Adipocyte (in vitro differentiated cells): Measurements from ENCODE around the gene PCDH19.

Experiments used
- DNase-seq: peaks from one replicate; pipeline ENCODE4 v3.0.0-alpha.2; 2015; ENCODE audit warnings: low read depth
- H3K27me3 ChIP-seq: replicated peaks from 2 replicates; pipeline ENCODE4 v1.7.0; 2013; ENCODE audit warnings: mild to moderate bottlenecking, low read length, moderate library complexity; ENCODE audit not compliant: control insufficient read depth, insufficient read depth
- H3K36me3 ChIP-seq: 2 replicates; pipeline ENCODE4 v1.7.0; 2013; ENCODE audit warnings: low read length, mild to moderate bottlenecking, moderate library complexity; ENCODE audit not compliant: control insufficient read depth, insufficient read depth, severe bottlenecking
- H3K4me1 ChIP-seq: 2 replicates; pipeline ENCODE4 v1.7.0; 2013; ENCODE audit warnings: mild to moderate bottlenecking, low read length, moderate library complexity; ENCODE audit not compliant: control insufficient read depth, insufficient read depth
- H3K4me3 ChIP-seq: 2 replicates; pipeline ENCODE4 v1.7.0; 2013; ENCODE audit warnings: mild to moderate bottlenecking, low read length, moderate library complexity
- H3K9ac ChIP-seq: 2 replicates; pipeline ENCODE4 v1.7.0; 2013; ENCODE audit warnings: mild to moderate bottlenecking, low read length, moderate library complexity
- H3K9me3 ChIP-seq: 2 replicates; pipeline ENCODE4 v1.7.0; 2013; ENCODE audit warnings: mild to moderate bottlenecking, low read length, moderate library complexity; ENCODE audit not compliant: control insufficient read depth

PCDH19 gene

DNA sequence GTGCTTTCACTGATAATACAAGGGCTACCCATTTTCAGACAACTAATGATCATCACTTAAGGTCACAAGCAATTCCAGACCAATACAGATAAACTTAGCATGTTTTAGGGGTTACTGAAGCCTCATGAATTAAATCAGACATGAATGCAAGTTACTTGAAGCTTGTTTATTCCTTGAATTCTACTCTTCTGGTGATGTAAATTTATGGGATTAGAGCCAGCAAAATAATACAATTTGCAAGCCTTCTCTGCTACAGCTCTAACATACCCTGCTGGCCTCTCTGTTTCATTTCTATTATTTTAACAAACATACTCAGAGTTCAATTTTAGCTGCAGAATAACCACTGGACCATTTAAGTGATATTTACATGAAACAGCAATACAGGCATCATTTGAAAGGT is 60.7 kb downstream of the PCDH19 start:
- no peak for DNase-seq
- H3K9ac ChIP-seq, result no peak overlapping the region

DNA sequence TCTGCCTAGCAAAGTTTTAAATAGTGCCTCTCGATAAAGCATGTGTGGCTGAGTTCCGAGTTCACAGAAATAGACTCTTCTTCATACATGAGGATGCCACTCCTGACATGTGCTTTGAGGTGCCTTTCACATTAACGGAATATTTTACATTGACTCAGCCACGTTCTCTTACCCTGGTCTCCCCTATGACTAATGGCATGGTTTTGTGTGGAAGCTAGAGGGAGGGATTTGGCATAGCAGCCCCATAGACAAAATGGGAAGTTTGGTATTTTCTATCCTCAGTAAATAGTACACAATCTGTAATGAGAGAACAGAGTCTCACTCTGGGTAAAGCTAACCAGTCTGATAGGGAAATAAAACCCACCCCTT is 68.9 kb downstream of the PCDH19 start:
- no peak for DNase-seq
- no peaks in the 10 kb centered on the region for H3K9me3 ChIP-seq
- H3K36me3 ChIP-seq, result no peaks in the 10 kb centered on the region
- no peak overlapping the region for H3K4me3 ChIP-seq
- no peaks in the 10 kb centered on the region for H3K4me1 ChIP-seq
- H3K27me3 ChIP-seq, result peaks cover 27% of the 10 kb centered on the region
- no peak overlapping the region for H3K9ac ChIP-seq

More for the DNA sequence above, 60.7 kb downstream of the PCDH19 start:
- H3K36me3 ChIP-seq, result no peaks in the 10 kb centered on the region
- H3K27me3 ChIP-seq, result peaks cover 44% of the 10 kb centered on the region
- peaks cover 8% of the 10 kb centered on the region for H3K9me3 ChIP-seq
- no peaks in the 10 kb centered on the region for H3K4me1 ChIP-seq
- no peak overlapping the region for H3K4me3 ChIP-seq

GRCh38 chrX:100340491-100341141 is 69.5 kb downstream of the PCDH19 start:
- Histone ChIP-seq H3K4me1 (no peaks in the 10 kb centered on the region), H3K27me3 (peaks cover 27% of the 10 kb centered on the region), H3K9ac (no peak overlapping the region), H3K4me3 (no peak overlapping the region), H3K9me3 (no peaks in the 10 kb centered on the region), H3K36me3 (no peaks in the 10 kb centered on the region)
- DNase-seq, result no peak

DNA sequence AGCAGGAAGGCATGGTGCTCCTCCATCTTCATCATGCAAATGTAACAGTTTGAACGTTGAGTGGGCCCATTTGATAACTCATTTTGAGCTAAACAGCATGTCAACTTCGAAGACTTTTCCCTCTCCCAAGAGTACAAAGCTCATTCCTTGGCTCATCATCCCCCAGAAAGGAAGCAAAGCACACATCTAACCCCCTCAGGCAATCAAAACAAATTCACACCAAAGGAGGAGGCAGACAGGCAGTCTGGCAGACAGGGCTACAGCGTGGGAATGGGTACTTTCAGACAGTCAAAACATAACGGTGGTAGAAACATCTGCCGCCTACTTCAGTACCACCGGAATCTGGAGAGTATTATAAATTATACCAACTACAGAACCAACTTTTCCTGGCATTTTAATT is 81.7 kb downstream of the PCDH19 start:
- Histone ChIP-seq H3K4me3 (no peak overlapping the region), H3K9ac (no peak overlapping the region), H3K27me3 (peaks cover 30% of the 10 kb centered on the region), H3K36me3 (no peaks in the 10 kb centered on the region), H3K9me3 (peaks cover 4% of the 10 kb centered on the region), H3K4me1 (no peaks in the 10 kb centered on the region)
- no peak for DNase-seq

DNA sequence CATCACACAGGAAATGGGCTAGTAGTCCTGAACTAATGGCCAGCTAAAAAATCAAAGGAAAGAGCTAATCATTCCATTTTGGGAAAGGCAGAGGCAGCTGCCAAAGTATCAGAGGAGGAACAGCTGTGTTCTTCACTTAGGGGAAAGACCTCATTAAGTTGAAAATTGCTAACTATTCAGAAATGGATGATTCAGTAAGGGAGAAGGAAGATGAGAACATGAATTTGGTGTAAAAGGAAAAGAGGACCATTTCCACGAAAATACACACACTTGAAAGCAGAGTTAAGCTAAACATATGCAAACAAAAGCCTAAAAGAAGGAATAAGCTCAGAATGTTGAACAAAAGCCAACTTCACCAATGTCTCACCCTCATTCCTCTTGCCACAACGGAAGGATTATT is 90.4 kb downstream of the PCDH19 start:
- H3K4me1 ChIP-seq, result no peaks in the 10 kb centered on the region
- H3K27me3 ChIP-seq, result peaks cover 33% of the 10 kb centered on the region
- no peak overlapping the region for H3K9ac ChIP-seq
- H3K4me3 ChIP-seq, result no peak overlapping the region
- no peaks in the 10 kb centered on the region for H3K9me3 ChIP-seq
- no peaks in the 10 kb centered on the region for H3K36me3 ChIP-seq
- DNase-seq, result no peak

DNA sequence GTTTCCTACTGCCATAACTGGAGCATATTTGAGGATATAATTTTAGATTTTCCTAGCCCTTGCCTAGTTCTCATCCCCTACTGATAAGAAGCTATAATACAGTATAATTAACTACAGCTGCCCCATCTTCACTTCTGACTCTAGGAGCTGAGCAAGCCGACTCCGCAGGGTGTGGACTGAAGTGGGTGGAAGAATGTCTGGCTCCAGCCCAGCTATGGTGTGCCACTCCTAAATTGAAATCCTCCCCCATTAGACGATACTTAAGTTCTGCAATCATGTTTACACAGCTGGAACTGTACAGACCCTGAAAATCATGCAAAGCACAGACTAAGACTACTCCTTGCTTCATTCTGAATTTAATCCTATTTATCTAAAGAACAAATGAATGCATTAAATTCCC is 93.1 kb downstream of the PCDH19 start:
- peaks cover 23% of the 10 kb centered on the region for H3K27me3 ChIP-seq
- no peak overlapping the region for H3K4me3 ChIP-seq
- no peaks in the 10 kb centered on the region for H3K4me1 ChIP-seq
- peak; percentile 2 for DNase-seq
- H3K9ac ChIP-seq, result no peak overlapping the region
- no peaks in the 10 kb centered on the region for H3K36me3 ChIP-seq
- H3K9me3 ChIP-seq, result no peaks in the 10 kb centered on the region

DNA sequence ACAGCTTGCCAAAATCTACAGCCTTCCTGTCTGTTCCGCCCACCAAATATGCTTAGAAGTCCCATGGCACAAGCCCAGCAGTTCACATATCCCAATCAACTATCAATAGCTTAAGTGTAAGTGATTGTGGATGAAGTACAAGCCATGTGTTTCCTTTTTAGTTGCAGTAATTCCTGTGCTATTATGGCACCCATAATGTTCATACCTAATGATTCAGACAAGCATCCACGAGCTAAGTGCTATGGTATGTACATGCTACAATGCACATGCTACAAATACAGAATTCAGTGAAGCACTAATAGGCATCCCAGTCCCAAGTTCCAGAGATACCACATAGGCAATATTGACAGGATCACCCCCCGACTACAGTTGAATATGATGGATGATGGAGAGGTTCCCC is 94.5 kb downstream of the PCDH19 start:
- no peaks in the 10 kb centered on the region for H3K9me3 ChIP-seq
- H3K9ac ChIP-seq, result no peak overlapping the region
- no peaks in the 10 kb centered on the region for H3K4me1 ChIP-seq
- no peaks in the 10 kb centered on the region for H3K36me3 ChIP-seq
- DNase-seq, result no peak
- no peak overlapping the region for H3K4me3 ChIP-seq
- H3K27me3 ChIP-seq, result peaks cover 23% of the 10 kb centered on the region

DNA sequence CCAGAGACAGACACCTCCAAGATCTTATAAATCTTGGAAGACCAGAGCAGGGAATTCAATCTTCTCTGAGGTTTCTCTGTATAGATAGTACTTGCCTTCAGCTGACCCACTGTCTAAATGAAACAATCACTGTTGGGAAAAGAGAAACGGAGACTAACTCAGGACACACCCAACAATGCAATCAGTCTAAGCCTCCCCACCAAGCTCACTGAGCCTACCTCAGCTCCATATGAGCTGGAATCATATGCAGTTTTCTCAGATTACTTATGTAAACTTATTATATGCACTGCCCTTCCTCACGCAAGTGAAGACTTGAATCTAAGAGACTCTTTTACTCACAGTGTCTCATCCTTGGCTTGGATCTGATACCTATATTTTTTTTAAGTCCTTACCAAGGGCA is 110.5 kb downstream of the PCDH19 start:
- DNase-seq, result no peak
- H3K9ac ChIP-seq, result no peak overlapping the region
- H3K27me3 ChIP-seq, result peaks cover 31% of the 10 kb centered on the region
- peaks cover 3% of the 10 kb centered on the region for H3K9me3 ChIP-seq
- no peaks in the 10 kb centered on the region for H3K36me3 ChIP-seq
- no peaks in the 10 kb centered on the region for H3K4me1 ChIP-seq
- no peak overlapping the region for H3K4me3 ChIP-seq

DNA sequence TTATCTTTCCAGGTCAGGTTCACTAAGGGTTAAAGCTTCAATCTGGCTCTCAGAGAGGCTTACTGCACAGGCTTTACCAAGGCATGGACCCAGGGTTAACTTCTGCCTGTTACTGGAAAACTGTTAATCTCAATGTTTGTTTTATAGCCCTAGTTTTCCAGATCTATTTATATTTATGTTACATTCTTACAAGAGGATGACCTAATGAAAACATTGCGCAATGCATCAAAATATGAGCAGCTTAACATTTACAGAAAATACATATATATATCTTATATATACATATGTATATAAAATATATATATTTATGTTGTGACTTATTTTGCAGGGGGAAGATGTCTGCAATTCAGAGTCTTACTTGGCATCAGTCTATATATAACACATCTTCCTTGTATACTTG is 112.3 kb downstream of the PCDH19 start:
- Histone ChIP-seq H3K4me3 (no peak overlapping the region), H3K36me3 (no peaks in the 10 kb centered on the region), H3K9ac (no peak overlapping the region), H3K27me3 (peaks cover 27% of the 10 kb centered on the region), H3K9me3 (peaks cover 3% of the 10 kb centered on the region), H3K4me1 (no peaks in the 10 kb centered on the region)
- peak; percentile 0 for DNase-seq

DNA sequence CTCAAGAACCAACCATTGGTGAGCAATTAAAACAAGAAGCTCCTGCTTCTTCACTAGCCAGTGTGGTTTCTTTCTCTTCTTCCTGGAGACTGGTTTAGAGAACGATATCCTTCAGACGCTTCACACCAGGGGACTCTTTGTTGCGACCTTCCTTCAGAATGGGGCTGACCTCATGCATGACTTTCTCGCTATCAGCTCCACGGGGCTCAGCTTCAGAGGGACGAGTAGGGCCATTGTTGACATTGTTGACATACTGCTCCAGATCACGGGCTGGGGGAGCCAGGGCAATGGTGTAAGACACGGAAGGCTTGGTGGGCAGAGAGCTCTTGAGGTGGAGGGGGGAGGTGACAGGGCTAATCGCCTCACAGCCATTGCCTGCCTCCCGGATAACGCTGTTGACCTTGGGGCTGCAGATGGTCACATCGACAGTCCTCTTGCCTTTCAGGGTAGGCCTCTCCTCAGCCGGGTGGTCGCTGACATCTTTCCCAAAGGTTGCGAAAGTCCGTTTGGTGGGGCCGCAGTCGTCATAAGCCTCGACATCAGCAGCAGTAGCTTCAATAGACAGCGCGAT is 113.8 kb downstream of the PCDH19 start:
- Histone ChIP-seq H3K9me3 (peaks cover 6% of the 10 kb centered on the region), H3K4me3 (no peak overlapping the region), H3K36me3 (no peaks in the 10 kb centered on the region), H3K27me3 (peaks cover 25% of the 10 kb centered on the region), H3K9ac (no peak overlapping the region), H3K4me1 (no peaks in the 10 kb centered on the region)
- DNase-seq, result no peak

DNA sequence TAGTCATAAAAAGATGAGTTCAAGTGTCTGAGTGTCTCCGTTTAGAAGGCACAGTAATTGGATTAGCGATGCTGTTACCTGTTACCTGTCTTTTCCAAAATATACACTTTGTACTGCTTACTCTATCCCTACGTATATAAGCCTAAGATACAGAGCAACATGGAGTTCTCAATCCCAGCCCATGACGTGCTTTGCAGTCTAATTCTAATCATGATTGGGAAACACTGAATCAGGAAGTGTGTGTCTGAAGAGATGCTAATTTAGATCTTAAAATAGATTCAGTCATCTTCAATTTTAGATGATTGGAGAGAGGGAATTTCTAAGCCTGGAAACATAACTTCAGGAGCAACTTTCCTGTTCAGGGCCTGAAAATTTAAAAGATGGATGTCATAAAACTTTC is 115.1 kb downstream of the PCDH19 start:
- no peak overlapping the region for H3K4me3 ChIP-seq
- no peak overlapping the region for H3K9ac ChIP-seq
- H3K27me3 ChIP-seq, result peaks cover 27% of the 10 kb centered on the region
- DNase-seq, result no peak
- H3K9me3 ChIP-seq, result peaks cover 3% of the 10 kb centered on the region
- no peaks in the 10 kb centered on the region for H3K4me1 ChIP-seq
- H3K36me3 ChIP-seq, result no peaks in the 10 kb centered on the region

GRCh38 chrX:100289066-100289558 is 121.0 kb downstream of the PCDH19 start:
- Histone ChIP-seq H3K4me1 (no peaks in the 10 kb centered on the region), H3K27me3 (peaks cover 28% of the 10 kb centered on the region), H3K9me3 (peaks cover 3% of the 10 kb centered on the region), H3K4me3 (no peak overlapping the region), H3K9ac (no peak overlapping the region), H3K36me3 (no peaks in the 10 kb centered on the region)
- no peak for DNase-seq
